Ammon's horn (tissue), 1 donor: ENCODE results near the gene GTF2IRD1.
"Not testable (repeated sequence)": the region's sequence is repeated elsewhere in the genome, so short reads cannot be mapped to it uniquely, and the experiment has no call there.

ENCODE experiments used
- DNase-seq: peaks from one replicate; pipeline ENCODE4 v3.0.0-alpha.2; 2016; ENCODE audit warnings: low spot score

Gene GTF2IRD1

GRCh38 chr7:74515276-74515675, 61.6 kb downstream of the GTF2IRD1 start:
- no peak for DNase-seq

- DNase-seq, result no peak
These were observed 62.5 kb downstream of the GTF2IRD1 start for GRCh38 chr7:74516214-74516613.

DNA sequence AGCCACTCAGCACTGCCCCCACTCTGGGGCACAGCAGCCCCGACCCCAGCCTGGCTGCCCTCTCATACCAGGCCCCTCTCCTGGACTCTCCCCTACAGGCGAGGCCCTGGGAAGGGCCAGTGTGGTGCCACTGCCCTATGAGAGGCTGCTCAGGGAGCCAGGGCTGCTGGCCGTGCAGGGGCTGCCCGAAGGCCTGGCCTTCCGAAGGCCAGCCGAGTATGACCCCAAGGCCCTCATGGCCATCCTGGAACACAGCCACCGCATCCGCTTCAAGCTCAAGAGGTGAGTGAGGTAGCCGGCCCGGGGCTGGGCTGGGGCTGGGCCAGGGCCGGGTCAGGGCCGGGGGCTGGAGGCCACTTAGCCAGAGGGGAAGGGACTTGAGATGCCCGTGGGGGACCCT, 64.3 kb downstream of the GTF2IRD1 start:
- no peak for DNase-seq

- no peak for DNase-seq
These were observed 64.9 kb downstream of the GTF2IRD1 start for GRCh38 chr7:74518654-74519053.

DNA sequence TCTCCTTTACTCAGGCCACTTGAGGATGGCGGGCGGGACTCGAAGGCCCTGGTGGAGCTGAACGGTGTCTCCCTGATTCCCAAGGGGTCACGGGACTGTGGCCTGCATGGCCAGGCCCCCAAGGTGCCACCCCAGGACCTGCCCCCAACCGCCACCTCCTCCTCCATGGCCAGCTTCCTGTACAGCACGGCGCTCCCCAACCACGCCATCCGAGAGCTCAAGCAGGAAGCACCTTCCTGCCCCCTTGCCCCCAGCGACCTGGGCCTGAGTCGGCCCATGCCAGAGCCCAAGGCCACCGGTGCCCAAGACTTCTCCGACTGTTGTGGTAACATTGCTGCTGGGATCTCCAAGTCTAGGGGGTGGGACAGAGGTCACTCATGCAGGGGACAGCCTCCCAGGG, 65.7 kb downstream of the GTF2IRD1 start:
- DNase-seq, result no peak

DNA sequence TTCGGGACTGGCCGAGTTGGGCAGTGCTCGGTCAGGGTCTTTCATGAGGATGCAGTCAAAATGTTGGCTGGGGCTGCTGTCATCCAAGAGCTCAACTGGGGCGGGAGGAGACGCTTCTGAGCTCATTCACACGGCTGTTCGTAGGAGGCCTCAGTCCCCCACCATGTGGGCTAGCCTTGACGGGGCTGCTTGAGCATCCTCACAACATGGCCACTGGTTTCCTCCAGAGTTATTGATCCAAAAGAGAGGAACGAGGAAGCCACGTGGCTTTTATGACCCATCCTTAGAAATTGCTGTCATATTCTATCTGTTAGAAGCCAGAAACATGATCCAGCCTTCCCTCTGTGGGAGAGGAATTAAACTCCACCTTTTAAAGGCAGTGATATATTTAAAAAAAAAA, 68.1 kb downstream of the GTF2IRD1 start:
- no peak for DNase-seq

GRCh38 chr7:74522281-74522905, 68.7 kb downstream of the GTF2IRD1 start:
- no peak for DNase-seq

- no peak for DNase-seq
These were observed 69.3 kb downstream of the GTF2IRD1 start for GRCh38 chr7:74523015-74523414.

- no peak for DNase-seq
These were observed 71.4 kb downstream of the GTF2IRD1 start for GRCh38 chr7:74525140-74525539.

- DNase-seq, result no peak
These were observed 72.2 kb downstream of the GTF2IRD1 start for GRCh38 chr7:74525881-74526280.

GRCh38 chr7:74526780-74527179, 73.1 kb downstream of the GTF2IRD1 start:
- no peak for DNase-seq

GRCh38 chr7:74527842-74528241, 74.1 kb downstream of the GTF2IRD1 start:
- DNase-seq, result no peak

DNA sequence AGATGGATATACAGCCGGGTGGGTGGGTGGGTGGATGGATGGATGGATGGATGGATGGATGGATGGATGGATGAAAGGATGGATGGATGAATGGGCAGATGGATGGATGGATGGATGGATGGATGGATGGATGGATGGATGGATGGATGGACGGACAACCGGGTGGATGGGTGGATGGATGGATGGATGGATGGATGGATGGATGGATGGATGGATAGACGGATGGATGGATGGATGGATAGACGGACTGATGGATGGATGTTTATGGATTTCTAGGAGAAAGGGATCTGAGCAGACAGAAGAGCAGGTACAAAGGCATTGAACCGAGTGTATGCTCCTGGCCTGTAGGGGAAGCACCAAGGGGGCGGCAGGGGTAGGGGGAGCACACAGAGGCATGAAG, 75.1 kb downstream of the GTF2IRD1 start:
- DNase-seq, result not testable (repeated sequence)

DNA sequence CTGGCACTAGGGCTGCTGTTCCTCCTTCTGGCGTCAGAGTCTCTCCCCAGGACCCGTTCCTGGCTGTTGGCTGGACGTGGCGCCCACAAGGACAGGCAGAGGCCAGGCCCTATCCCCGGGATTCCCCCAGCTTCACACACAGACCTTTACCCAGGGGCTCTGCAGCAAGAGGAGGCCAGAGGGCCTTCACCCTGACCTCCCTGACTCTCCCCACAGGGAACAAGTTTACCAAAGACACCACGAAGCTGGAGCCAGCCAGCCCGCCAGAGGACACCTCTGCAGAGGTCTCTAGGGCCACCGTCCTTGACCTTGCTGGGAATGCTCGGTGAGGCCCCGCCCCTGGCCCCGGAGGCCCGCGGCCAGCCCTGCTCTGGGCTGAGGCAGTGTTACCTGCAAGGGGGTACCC, 82.2 kb downstream of the GTF2IRD1 start:
- DNase-seq, result no peak

- not testable (repeated sequence) for DNase-seq
These were observed 88.2 kb downstream of the GTF2IRD1 start for GRCh38 chr7:74541937-74542336.

GRCh38 chr7:74542558-74543117, 88.9 kb downstream of the GTF2IRD1 start:
- DNase-seq, result peak; percentile 62

GRCh38 chr7:74544706-74545469, 91.2 kb downstream of the GTF2IRD1 start:
- DNase-seq, result no peak

DNA sequence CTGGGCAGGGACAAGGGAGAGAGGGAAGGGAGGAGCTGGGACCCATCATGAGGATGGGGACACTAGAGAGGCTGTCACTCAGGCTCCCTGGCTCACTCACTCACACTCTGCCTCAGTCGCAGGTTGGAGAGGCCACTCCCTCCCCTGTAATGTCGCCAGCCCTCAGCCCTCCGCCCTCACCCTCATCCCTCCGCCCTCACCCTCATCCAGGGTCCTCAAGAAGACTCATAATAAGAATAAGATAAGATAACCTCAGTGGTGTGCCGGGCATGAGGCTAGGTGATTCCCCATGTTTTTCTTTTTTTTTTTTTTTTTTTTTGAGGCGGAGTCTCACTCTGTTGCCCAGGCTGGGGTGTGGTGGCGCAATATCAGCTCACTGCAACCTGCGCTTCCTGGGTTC, 92.2 kb downstream of the GTF2IRD1 start:
- no peak for DNase-seq

DNA sequence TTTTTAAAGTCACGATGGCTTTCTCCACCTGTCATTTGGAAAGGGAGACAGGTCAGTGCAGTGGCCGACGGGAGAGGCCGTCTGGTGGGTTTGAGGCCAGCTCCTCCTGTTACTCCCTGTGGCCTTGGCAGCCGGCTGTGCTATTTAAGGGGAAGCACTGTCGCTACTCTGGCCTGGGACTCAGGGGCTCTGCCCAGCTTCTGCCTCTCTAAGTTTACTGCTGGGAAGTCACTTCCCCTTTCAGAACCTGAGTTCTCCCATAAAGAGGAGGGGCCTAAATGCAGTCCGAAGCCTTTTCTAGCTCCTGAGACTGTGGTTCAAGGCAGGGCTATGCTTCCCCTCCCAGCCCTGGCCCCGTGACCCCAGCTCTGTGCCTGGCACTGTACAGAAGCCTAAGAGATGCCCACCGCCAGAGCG, 99.9 kb downstream of the GTF2IRD1 start:
- DNase-seq, result peak; percentile 40

DNA sequence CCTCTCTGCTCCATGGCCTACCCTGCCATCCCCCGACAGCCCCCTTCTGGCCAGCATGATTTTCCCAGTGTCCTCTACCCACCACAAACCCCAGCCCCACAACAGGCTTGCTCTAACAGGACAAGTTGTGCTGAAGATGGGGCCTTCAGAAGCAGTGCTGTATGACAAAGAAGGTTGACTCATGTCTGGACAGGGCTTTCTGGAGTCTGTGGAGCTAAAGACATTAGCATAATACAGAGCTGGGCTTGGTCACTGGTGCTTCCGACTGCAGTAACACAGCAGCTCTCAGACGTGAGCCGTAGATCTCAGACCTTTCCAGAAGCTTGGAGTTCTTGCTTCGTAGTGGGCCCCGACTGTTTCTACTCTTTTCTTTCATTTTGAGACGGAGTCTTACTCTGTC, 100.5 kb downstream of the GTF2IRD1 start:
- no peak for DNase-seq

DNA sequence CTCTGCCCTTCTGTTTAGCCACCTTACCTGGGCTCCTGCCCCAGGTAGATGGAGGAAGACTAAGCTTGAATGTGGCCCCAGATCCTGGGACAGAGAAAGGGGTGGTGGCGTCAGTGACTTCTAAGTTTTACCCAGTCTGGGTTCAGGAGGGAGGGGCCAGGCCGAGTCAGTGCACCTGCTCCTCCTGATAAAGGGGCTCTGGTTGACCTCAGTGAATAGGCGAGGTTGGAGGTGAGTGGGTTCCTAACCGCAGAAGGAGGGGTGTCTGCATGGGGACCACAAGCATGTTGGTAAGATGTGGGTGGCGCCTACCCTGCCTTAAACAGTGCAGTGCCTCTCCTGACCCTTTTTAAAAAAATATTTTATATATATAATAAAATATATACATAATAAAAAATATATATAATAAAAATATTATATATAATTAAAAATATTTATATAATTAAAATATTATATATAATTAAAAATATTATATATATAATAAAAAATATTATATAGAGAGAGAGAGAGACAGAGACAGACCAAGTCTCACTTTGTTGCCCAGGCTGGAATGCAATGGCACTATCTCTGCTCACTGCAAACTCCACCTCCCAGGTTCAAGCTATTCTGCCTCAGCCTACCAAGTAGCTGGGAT, 106.5 kb downstream of the GTF2IRD1 start:
- no peak for DNase-seq

DNA sequence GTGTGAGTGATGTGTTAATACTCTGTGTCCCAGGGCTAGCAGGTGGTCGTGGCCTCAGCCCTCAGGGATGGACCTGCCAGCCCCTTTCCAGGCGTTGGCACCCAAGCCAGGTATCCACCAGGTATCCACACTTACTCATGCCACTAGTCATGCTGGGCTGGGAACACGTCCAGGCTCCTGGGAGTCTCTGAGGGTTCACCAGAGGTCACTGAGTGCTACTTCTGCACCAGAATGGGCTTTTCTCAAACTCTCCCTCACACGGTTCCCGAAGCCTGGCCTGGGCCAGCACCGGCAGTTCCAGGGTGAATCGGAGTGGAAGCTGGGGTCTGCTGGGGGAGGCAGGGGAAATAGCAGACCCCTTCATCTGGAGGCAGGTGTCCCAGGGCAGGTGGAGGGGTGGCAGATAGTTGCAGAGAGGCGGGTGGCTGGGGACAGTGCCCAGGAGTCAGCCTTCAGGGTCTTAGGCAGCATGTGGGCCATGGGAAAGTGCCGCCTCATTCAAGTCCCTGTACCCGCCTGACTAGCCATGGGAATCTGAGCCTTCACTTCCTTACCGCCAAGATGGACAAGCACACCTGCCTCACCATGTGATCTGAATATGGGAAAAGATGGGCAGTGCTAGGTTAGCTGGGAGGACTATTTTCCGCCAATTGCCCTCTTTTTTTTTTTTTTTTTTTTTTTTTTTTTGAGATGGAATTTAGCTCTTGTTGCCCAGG, 108.3 kb downstream of the GTF2IRD1 start:
- no peak for DNase-seq
